Measurements from ENCODE around the gene SIN3A. TPM values are rescaled to one million over a fixed set of nuclear protein-coding genes. Genes with fewer than 3 reads are reported as not detected.

The SIN3A gene
- total and polyA plus RNA-seq, 2 of the 4 experiments (the other 2 are of a cell fraction), result 21.2 to 31.5 TPM

GRCh38 chr15:75407083-75407482, 44.4 kb downstream of the SIN3A start:
- Histone ChIP-seq H3K36me3 (ENCODE audit: control insufficient read depth, insufficient read depth, low read length) (peaks cover 57% of the 10 kb centered on the region), H4K91ac (ENCODE audit: insufficient read depth, low read depth, low read length) (no peak overlapping the region), H2BK15ac (ENCODE audit: low read depth, low read length) (no peak overlapping the region), H3K14ac (replicated peaks; ENCODE audit: low read depth, low read length) (no peak overlapping the region), H3K4me3 (ENCODE audit: insufficient read depth, low read depth, low read length) (no peak overlapping the region), H3K4me2 (ENCODE audit: low read depth, low read length) (no peak overlapping the region), H3K4me1 (ENCODE audit: control insufficient read depth, insufficient read depth, low read length) (no peaks in the 10 kb centered on the region), H3K56ac (ENCODE audit: extremely low read depth, insufficient read depth, low read length) (no peak overlapping the region), H3K18ac (ENCODE audit: low read depth, low read length) (no peak overlapping the region), H2BK5ac (ENCODE audit: low read depth, low read length, poor library complexity, severe bottlenecking) (no peak overlapping the region), H3K9ac (ENCODE audit: low read depth, low read length) (no peak overlapping the region), H2BK20ac (ENCODE audit: low read depth, low read length) (no peak overlapping the region), H3K79me1 (ENCODE audit: low read depth in 1 of 2, low read length in 2 of 2) (peaks cover 3 to 13% of the 10 kb centered on the region in 2 experiments; a peak in 3 of 4 replicates), H3K23ac (ENCODE audit: low read depth, low read length) (no peak overlapping the region), H2BK120ac (ENCODE audit: low read depth, low read length) (no peak overlapping the region), H3K4ac (ENCODE audit: low read depth, low read length) (no peak overlapping the region), H2AK9ac (replicated peaks; ENCODE audit: low read depth, low read length, poor library complexity) (no peak overlapping the region), H4K8ac (ENCODE audit: low read depth in 2 of 2, low read length in 2 of 2) (no peak overlapping the region), H4K5ac (ENCODE audit: low read depth, low read length) (no peak overlapping the region), H3K9me1 (ENCODE audit: insufficient read depth, low read length) (no peaks in the 10 kb centered on the region; the same call in 1 of the 2 replicates), H3K27ac (ENCODE audit: insufficient read depth, low read length) (no peak overlapping the region), H3K27me3 (ENCODE audit: control insufficient read depth, insufficient read depth, low read length) (no peaks in the 10 kb centered on the region), H2AK5ac (ENCODE audit: low read depth, low read length) (no peak overlapping the region), H4K20me1 (ENCODE audit: insufficient read depth, low read length) (no peaks in the 10 kb centered on the region), H3K9me3 (ENCODE audit: control insufficient read depth, insufficient read depth, low read length) (no peaks in the 10 kb centered on the region), H2AFZ (replicated peaks; ENCODE audit: low read length, poor library complexity) (no peak overlapping the region)
- BruUV-seq (replicated peaks), result no TSS peak
- dilution Hi-C loops (cut with HindIII; ENCODE audit: low sequenced_read_pairs, unreplicated experiment) (no loop called here), intact Hi-C loops (cut with micrococcal nuclease) (no loop called here), in situ Hi-C loops (cut with MboI; ENCODE audit: low sequenced_read_pairs) (no loop called here)
- DNase-seq (no peak), ATAC-seq (ENCODE audit: low read depth) (no peak)
- TF ChIP-seq RAD21 (IDR thresholded peaks at IDR 0.05; ENCODE audit: low read length) (no peak), CHD1 (IDR thresholded peaks at IDR 0.05; ENCODE audit: low read depth, low read length) (no peak)
- CTCF ChIA-PET, result no interaction called here
- WGBS, 2 experiments (ENCODE audit: extremely low coverage in 2 of 2, insufficient read length in 1 of 2), result no CpG with 5 or more reads among the region's 1 CpG
- POLR2A ChIA-PET (ENCODE audit: unreplicated experiment), result no interaction called here

Measured in IMR-90 (cell line).